ENCODE measurements around the gene C2CD4D. TPM values are rescaled to one million over a fixed set of nuclear protein-coding genes. Genes with fewer than 3 reads are reported as not detected.

The C2CD4D gene
- total RNA-seq, 1 experiment from 2014 or later: 0.94 TPM

DNA sequence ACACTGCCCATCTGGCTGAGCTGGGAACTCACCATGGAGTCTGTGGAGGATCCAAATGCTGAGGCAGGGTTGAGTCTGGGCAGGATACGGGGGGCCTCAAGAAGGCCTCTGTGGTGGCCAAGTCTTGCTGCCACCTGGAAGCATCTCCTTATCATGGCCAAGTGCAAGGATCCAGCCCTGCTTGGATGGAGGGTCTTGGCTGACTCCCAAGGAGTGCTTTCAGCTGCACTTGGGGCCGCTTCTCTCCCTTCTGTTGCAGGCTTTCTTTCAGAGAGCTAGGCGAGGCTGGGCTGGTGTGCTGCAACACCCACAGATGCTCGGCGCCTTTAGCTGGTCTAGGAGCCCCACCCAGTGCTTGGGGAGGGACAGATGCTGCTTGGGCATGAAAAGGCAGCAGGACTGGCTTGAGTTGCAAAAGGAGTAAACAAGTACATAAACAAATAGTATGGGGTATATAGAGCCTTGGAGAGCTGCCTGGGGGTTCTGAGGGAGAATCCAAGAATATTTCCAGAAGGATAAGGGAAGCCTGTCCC lies 13.9 kb upstream of the C2CD4D start, which contains the start of gene THEM5:
TSS of gene THEM5 (minus strand) at position 302 of the 533 bp plus-strand sequence. CDS start at position 155, 147 bp downstream.
- ChIA-PET POLR2A (no interaction called here), CTCF (interaction anchor here (1.5 to 1.7 kb wide), 2 partner anchors 14 to 28 kb away, joined by 3 to 4 read pairs; partner anchors contain the start of gene C2CD4D)
- Mint-ChIP-seq H3K4me3 (no peak within 1 kb of the TSS), H3K9me3 (no peaks in the 10 kb centered on the region), H3K27me3 (ENCODE audit: low read depth) (peaks cover 33% of the 10 kb centered on the region), H3K4me1 (no peaks in the 10 kb centered on the region), H3K27ac (no peak within 1 kb of the TSS), H3K36me3 (no peaks in the 10 kb centered on the region)
- no peak for TF ChIP-seq ZNF671 (CRISPR knock-in tag; IDR thresholded peaks at IDR 0.05)
- TF ChIP-seq, protein P1, sequence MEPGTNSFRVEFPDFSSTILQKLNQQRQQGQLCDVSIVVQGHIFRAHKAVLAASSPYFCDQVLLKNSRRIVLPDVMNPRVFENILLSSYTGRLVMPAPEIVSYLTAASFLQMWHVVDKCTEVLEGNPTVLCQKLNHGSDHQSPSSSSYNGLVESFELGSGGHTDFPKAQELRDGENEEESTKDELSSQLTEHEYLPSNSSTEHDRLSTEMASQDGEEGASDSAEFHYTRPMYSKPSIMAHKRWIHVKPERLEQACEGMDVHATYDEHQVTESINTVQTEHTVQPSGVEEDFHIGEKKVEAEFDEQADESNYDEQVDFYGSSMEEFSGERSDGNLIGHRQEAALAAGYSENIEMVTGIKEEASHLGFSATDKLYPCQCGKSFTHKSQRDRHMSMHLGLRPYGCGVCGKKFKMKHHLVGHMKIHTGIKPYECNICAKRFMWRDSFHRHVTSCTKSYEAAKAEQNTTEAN (CRISPR knock-in tag; IDR thresholded peaks at IDR 0.05): no peak
- no peak for TF ChIP-seq SP1 (CRISPR knock-in tag; conservative IDR thresholded peaks at IDR 0.05)
- TF ChIP-seq TEAD1 (CRISPR knock-in tag; IDR thresholded peaks at IDR 0.05): no peak
- TF ChIP-seq, protein P2, sequence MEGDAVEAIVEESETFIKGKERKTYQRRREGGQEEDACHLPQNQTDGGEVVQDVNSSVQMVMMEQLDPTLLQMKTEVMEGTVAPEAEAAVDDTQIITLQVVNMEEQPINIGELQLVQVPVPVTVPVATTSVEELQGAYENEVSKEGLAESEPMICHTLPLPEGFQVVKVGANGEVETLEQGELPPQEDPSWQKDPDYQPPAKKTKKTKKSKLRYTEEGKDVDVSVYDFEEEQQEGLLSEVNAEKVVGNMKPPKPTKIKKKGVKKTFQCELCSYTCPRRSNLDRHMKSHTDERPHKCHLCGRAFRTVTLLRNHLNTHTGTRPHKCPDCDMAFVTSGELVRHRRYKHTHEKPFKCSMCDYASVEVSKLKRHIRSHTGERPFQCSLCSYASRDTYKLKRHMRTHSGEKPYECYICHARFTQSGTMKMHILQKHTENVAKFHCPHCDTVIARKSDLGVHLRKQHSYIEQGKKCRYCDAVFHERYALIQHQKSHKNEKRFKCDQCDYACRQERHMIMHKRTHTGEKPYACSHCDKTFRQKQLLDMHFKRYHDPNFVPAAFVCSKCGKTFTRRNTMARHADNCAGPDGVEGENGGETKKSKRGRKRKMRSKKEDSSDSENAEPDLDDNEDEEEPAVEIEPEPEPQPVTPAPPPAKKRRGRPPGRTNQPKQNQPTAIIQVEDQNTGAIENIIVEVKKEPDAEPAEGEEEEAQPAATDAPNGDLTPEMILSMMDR (IDR thresholded peaks at IDR 0.05): no peak
- DNase-seq (ENCODE audit: low spot score): no peak
- no peak for ATAC-seq

DNA sequence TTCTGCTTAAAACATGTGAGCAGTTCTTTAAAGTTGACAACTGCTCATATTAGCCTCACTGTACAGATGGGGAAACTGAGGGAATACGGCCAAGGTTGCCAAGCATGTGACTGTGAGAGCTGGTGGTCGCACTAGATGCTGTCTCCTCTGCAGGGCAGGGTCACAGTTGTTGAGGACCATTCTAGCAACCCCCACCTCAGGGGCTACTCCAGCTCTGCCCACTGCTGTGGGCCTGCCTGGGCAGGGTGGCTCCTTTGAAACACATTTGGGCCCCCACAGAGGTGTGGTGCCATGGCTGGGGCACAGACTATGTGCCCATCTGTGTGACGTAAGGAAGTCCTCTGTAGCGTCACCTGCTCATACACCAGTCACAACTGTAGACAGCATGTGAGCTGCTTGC lies 13.1 kb upstream of the C2CD4D start:
- DNase-seq (ENCODE audit: low spot score) (no peak), ATAC-seq (no peak)
- Mint-ChIP-seq H3K27ac (no peak overlapping the region), H3K4me1 (no peaks in the 10 kb centered on the region), H3K9me3 (no peaks in the 10 kb centered on the region), H3K27me3 (ENCODE audit: low read depth) (peaks cover 26% of the 10 kb centered on the region), H3K4me3 (no peak overlapping the region), H3K36me3 (no peaks in the 10 kb centered on the region)
- POLR2A ChIA-PET: no interaction called here
- CTCF ChIA-PET: no interaction called here
- TF ChIP-seq, protein P3, sequence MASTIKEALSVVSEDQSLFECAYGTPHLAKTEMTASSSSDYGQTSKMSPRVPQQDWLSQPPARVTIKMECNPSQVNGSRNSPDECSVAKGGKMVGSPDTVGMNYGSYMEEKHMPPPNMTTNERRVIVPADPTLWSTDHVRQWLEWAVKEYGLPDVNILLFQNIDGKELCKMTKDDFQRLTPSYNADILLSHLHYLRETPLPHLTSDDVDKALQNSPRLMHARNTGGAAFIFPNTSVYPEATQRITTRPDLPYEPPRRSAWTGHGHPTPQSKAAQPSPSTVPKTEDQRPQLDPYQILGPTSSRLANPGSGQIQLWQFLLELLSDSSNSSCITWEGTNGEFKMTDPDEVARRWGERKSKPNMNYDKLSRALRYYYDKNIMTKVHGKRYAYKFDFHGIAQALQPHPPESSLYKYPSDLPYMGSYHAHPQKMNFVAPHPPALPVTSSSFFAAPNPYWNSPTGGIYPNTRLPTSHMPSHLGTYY (CRISPR knock-in tag; IDR thresholded peaks at IDR 0.05): no peak
- no peak for TF ChIP-seq RELA (CRISPR knock-in tag; IDR thresholded peaks at IDR 0.05; ENCODE audit: borderline replicate concordance)
- TF ChIP-seq, protein P4, sequence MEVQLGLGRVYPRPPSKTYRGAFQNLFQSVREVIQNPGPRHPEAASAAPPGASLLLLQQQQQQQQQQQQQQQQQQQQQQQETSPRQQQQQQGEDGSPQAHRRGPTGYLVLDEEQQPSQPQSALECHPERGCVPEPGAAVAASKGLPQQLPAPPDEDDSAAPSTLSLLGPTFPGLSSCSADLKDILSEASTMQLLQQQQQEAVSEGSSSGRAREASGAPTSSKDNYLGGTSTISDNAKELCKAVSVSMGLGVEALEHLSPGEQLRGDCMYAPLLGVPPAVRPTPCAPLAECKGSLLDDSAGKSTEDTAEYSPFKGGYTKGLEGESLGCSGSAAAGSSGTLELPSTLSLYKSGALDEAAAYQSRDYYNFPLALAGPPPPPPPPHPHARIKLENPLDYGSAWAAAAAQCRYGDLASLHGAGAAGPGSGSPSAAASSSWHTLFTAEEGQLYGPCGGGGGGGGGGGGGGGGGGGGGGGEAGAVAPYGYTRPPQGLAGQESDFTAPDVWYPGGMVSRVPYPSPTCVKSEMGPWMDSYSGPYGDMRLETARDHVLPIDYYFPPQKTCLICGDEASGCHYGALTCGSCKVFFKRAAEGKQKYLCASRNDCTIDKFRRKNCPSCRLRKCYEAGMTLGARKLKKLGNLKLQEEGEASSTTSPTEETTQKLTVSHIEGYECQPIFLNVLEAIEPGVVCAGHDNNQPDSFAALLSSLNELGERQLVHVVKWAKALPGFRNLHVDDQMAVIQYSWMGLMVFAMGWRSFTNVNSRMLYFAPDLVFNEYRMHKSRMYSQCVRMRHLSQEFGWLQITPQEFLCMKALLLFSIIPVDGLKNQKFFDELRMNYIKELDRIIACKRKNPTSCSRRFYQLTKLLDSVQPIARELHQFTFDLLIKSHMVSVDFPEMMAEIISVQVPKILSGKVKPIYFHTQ (CRISPR knock-in tag; IDR thresholded peaks at IDR 0.05): no peak
- TF ChIP-seq, protein P5, sequence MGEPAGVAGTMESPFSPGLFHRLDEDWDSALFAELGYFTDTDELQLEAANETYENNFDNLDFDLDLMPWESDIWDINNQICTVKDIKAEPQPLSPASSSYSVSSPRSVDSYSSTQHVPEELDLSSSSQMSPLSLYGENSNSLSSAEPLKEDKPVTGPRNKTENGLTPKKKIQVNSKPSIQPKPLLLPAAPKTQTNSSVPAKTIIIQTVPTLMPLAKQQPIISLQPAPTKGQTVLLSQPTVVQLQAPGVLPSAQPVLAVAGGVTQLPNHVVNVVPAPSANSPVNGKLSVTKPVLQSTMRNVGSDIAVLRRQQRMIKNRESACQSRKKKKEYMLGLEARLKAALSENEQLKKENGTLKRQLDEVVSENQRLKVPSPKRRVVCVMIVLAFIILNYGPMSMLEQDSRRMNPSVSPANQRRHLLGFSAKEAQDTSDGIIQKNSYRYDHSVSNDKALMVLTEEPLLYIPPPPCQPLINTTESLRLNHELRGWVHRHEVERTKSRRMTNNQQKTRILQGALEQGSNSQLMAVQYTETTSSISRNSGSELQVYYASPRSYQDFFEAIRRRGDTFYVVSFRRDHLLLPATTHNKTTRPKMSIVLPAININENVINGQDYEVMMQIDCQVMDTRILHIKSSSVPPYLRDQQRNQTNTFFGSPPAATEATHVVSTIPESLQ (CRISPR knock-in tag; IDR thresholded peaks at IDR 0.05): no peak
- TF ChIP-seq ZNF219 (CRISPR knock-in tag; IDR thresholded peaks at IDR 0.05; ENCODE audit: borderline replicate concordance): no peak
- no peak for TF ChIP-seq ZBTB21 (CRISPR knock-in tag; IDR thresholded peaks at IDR 0.05; ENCODE audit: borderline replicate concordance)
- TF ChIP-seq ATF1 (CRISPR knock-in tag; IDR thresholded peaks at IDR 0.05): no peak
- no peak for TF ChIP-seq PRRX2 (CRISPR knock-in tag; IDR thresholded peaks at IDR 0.05)
- TF ChIP-seq, protein P6, sequence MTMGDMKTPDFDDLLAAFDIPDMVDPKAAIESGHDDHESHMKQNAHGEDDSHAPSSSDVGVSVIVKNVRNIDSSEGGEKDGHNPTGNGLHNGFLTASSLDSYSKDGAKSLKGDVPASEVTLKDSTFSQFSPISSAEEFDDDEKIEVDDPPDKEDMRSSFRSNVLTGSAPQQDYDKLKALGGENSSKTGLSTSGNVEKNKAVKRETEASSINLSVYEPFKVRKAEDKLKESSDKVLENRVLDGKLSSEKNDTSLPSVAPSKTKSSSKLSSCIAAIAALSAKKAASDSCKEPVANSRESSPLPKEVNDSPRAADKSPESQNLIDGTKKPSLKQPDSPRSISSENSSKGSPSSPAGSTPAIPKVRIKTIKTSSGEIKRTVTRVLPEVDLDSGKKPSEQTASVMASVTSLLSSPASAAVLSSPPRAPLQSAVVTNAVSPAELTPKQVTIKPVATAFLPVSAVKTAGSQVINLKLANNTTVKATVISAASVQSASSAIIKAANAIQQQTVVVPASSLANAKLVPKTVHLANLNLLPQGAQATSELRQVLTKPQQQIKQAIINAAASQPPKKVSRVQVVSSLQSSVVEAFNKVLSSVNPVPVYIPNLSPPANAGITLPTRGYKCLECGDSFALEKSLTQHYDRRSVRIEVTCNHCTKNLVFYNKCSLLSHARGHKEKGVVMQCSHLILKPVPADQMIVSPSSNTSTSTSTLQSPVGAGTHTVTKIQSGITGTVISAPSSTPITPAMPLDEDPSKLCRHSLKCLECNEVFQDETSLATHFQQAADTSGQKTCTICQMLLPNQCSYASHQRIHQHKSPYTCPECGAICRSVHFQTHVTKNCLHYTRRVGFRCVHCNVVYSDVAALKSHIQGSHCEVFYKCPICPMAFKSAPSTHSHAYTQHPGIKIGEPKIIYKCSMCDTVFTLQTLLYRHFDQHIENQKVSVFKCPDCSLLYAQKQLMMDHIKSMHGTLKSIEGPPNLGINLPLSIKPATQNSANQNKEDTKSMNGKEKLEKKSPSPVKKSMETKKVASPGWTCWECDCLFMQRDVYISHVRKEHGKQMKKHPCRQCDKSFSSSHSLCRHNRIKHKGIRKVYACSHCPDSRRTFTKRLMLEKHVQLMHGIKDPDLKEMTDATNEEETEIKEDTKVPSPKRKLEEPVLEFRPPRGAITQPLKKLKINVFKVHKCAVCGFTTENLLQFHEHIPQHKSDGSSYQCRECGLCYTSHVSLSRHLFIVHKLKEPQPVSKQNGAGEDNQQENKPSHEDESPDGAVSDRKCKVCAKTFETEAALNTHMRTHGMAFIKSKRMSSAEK (CRISPR knock-in tag; IDR thresholded peaks at IDR 0.05; ENCODE audit: borderline replicate concordance): no peak
- no peak for TF ChIP-seq ZNF396 (CRISPR knock-in tag; IDR thresholded peaks at IDR 0.05; ENCODE audit: borderline replicate concordance)
- TF ChIP-seq, protein P7, sequence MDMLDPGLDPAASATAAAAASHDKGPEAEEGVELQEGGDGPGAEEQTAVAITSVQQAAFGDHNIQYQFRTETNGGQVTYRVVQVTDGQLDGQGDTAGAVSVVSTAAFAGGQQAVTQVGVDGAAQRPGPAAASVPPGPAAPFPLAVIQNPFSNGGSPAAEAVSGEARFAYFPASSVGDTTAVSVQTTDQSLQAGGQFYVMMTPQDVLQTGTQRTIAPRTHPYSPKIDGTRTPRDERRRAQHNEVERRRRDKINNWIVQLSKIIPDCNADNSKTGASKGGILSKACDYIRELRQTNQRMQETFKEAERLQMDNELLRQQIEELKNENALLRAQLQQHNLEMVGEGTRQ (CRISPR knock-in tag; IDR thresholded peaks at IDR 0.05): no peak
- no peak for TF ChIP-seq IRF2 (CRISPR knock-in tag; IDR thresholded peaks at IDR 0.05; ENCODE audit: borderline replicate concordance, low read depth)
- no peak for TF ChIP-seq MYBL2 (CRISPR knock-in tag; IDR thresholded peaks at IDR 0.05)
- TF ChIP-seq, protein P8, sequence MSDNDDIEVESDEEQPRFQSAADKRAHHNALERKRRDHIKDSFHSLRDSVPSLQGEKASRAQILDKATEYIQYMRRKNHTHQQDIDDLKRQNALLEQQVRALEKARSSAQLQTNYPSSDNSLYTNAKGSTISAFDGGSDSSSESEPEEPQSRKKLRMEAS (CRISPR knock-in tag; IDR thresholded peaks at IDR 0.05): no peak
- TF ChIP-seq ZNF416 (CRISPR knock-in tag; IDR thresholded peaks at IDR 0.05): no peak
- TF ChIP-seq SMAD3 (CRISPR knock-in tag; IDR thresholded peaks at IDR 0.05; ENCODE audit: borderline replicate concordance): no peak

Data from WTC11 (cell line).